Stomach (tissue), 9 donors: ENCODE measurements around the gene OR2AK2. TPM values are rescaled to one million over a fixed set of nuclear protein-coding genes. Genes with fewer than 3 reads are reported as not detected.

Source experiments
- DNase-seq, 2 donors: peaks; one replicate each; pipeline versions ENCODE4 v3.0.0 to v3.0.0-alpha.2; 2013 to 2019
- H3K27ac ChIP-seq, 5 donors: fragments of 200-600 bp in 4 of 5; sonication (generic) in 4 of 5; one replicate each; pipeline ENCODE4 v1.5.1; 2013 to 2019; ENCODE audit warnings: mild to moderate bottlenecking in 1 of 5, moderate library complexity in 1 of 5
- H3K27me3 ChIP-seq, 3 donors: fragments of 200-600 bp; sonication (generic); one replicate each; pipeline ENCODE4 v1.5.1; 2017 to 2019; ENCODE audit warnings: mixed run types in 1 of 3
- H3K36me3 ChIP-seq, 4 donors: fragments of 200-600 bp; sonication (generic); 1 replicate in 3 of 4; 2 replicates in 1 of 4; pipeline ENCODE4 v1.5.1; 2016 to 2019
- H3K4me1 ChIP-seq, 4 donors: fragments of 200-600 bp; sonication (generic); one replicate each; pipeline ENCODE4 v1.5.1; 2016 to 2019
- H3K4me3 ChIP-seq, 4 donors: fragments of 200-600 bp; sonication (generic) in 3 of 4; one replicate each; pipeline ENCODE4 v1.5.1; 2016 to 2019; ENCODE audit warnings: mild to moderate bottlenecking in 1 of 4
- H3K9me3 ChIP-seq, 4 donors: fragments of 200-600 bp; sonication (generic); one replicate each; pipeline ENCODE4 v1.5.1; 2016 to 2019
- CTCF ChIP-seq, 7 experiments: fragments of 450-650 bp in 4 of 7; fragments of 200-600 bp in 3 of 7; sonication (generic) in 3 of 7; IDR thresholded peaks; one replicate each; pipeline ENCODE4 v1.5.1; 2016 to 2019; ENCODE audit warnings: antibody characterized with exemption in 7 of 7, control low read depth in 2 of 7, mild to moderate bottlenecking in 1 of 7
- EP300 ChIP-seq: sonication (generic); formaldehyde crosslinking; IDR thresholded peaks from one replicate; pipeline ENCODE4 v1.6.1; 2017; ENCODE audit warnings: antibody characterized with exemption
- POLR2A ChIP-seq, 4 donors: fragments of 450-650 bp; IDR thresholded peaks; one replicate each; pipeline ENCODE4 v1.6.1; 2016; ENCODE audit warnings: antibody characterized with exemption in 4 of 4, control low read depth in 2 of 4, mild to moderate bottlenecking in 1 of 4, moderate library complexity in 1 of 4
- POLR2AphosphoS5 ChIP-seq, 3 donors: sonication (generic); formaldehyde crosslinking; IDR thresholded peaks; one replicate each; pipeline ENCODE4 v1.6.1; 2016; ENCODE audit warnings: antibody characterized with exemption in 3 of 3
- WGBS, 5 donors: extraction: QIAGEN DNeasy Blood & Tissue Kit in 3 of 5; methylation state at CpG; one replicate each; pipeline versions ENCODE4 v1.1.5 to v1.1.7; 2013 to 2018; 5-methylcytosine and 5-hydroxymethylcytosine counted together
- intact Hi-C: fragments of 100-400 bp; cut with DNase I; formaldehyde crosslinking; loops from one replicate; pipeline ENCODE4 v1.15.1; 2023; ENCODE audit warnings: low total_unique reads
- polyA plus RNA-seq, 3 donors: library from polyadenylated mRNA; stranded (reverse); fragments of 200-250 nt; gene quantifications; one replicate each; pipeline ENCODE4 v1.2.3, GENCODE V29; 2013
- total RNA-seq, 5 donors: library from RNA; depleted of rRNA; stranded (reverse); fragments of >200 nt; gene quantifications; one replicate each; pipeline versions ENCODE4 v1.1.0 to v1.2.3, GENCODE V29; 2014 to 2016
- donor health status: healthy with polysubstance abuse.
- donor health status: Bipolar disorder and iron deficiency.
- donor health status: healthy.

Gene OR2AK2
- total and polyA plus RNA-seq, 8 donors = not detected

- 57 to 68% (median 65%) methylated on average over 5 of the region's 5 CpGs for WGBS, 5 donors
- intact Hi-C loops = no loop called here
- Histone ChIP-seq H3K27ac (no peak overlapping the region), H3K9me3 (peaks cover 0 to 5% (median 0%) of the 10 kb centered on the region in 4 donors), H3K4me1 (no peaks in the 10 kb centered on the region), H3K4me3 (no peak overlapping the region), H3K36me3 (no peaks in the 10 kb centered on the region), H3K27me3 (no peaks in the 10 kb centered on the region)
- DNase-seq = no peak
- TF ChIP-seq CTCF (IDR thresholded peaks at IDR 0.05) (no peak), EP300 (no peak), POLR2A (IDR thresholded peaks at IDR 0.05) (no peak), POLR2AphosphoS5 (IDR thresholded peaks at IDR 0.05) (no peak)
Measured at GRCh38 chr1:247966532-247967204, 1.6 kb downstream of the OR2AK2 start.

- H3K4me3 ChIP-seq = no peak overlapping the region
- no peak for DNase-seq
- no peak overlapping the region for H3K27ac ChIP-seq
- intact Hi-C loops = no loop called here
- WGBS, 5 donors = 38 to 53% (median 43%) methylated on average over 2 of the region's 2 CpGs
- no peaks in the 10 kb centered on the region for H3K36me3 ChIP-seq
- H3K4me1 ChIP-seq = no peaks in the 10 kb centered on the region
- no peak for TF ChIP-seq POLR2A (IDR thresholded peaks at IDR 0.05)
- no peak for TF ChIP-seq POLR2AphosphoS5 (IDR thresholded peaks at IDR 0.05)
- no peak for TF ChIP-seq CTCF (IDR thresholded peaks at IDR 0.05)
- TF ChIP-seq EP300 = no peak
- no peaks in the 10 kb centered on the region for H3K27me3 ChIP-seq
- peaks cover 0 to 9% (median 4%) of the 10 kb centered on the region in 4 donors for H3K9me3 ChIP-seq
Measured at GRCh38 chr1:247992986-247993385, 28.0 kb downstream of the OR2AK2 start.

- Histone ChIP-seq H3K27ac (no peak overlapping the region), H3K4me1 (no peaks in the 10 kb centered on the region), H3K4me3 (no peak overlapping the region), H3K36me3 (no peaks in the 10 kb centered on the region), H3K9me3 (peaks cover 0 to 8% (median 2%) of the 10 kb centered on the region in 4 donors), H3K27me3 (no peaks in the 10 kb centered on the region)
- DNase-seq = no peak
- TF ChIP-seq POLR2A (IDR thresholded peaks at IDR 0.05) = no peak
- TF ChIP-seq POLR2AphosphoS5 (IDR thresholded peaks at IDR 0.05) = no peak
- TF ChIP-seq EP300 = no peak
- no peak for TF ChIP-seq CTCF (IDR thresholded peaks at IDR 0.05)
- intact Hi-C loops = no loop called here
- WGBS, 5 donors = 21 to 51% (median 43%) methylated on average over 2 of the region's 2 CpGs
Measured at GRCh38 chr1:247998811-247999210, 33.8 kb downstream of the OR2AK2 start.

- intact Hi-C loops = no loop called here
- Histone ChIP-seq H3K9me3 (peaks cover 0 to 8% (median 2%) of the 10 kb centered on the region in 4 donors), H3K27me3 (no peaks in the 10 kb centered on the region), H3K4me1 (no peaks in the 10 kb centered on the region), H3K27ac (no peak overlapping the region), H3K4me3 (no peak overlapping the region), H3K36me3 (no peaks in the 10 kb centered on the region)
- TF ChIP-seq EP300 (no peak), CTCF (IDR thresholded peaks at IDR 0.05) (no peak), POLR2A (IDR thresholded peaks at IDR 0.05) (no peak), POLR2AphosphoS5 (IDR thresholded peaks at IDR 0.05) (no peak)
- DNase-seq = no peak
- WGBS, 5 donors = 79 to 95% (median 88%) methylated on average over 1 of the region's 1 CpG
Measured at GRCh38 chr1:248000169-248000568, 35.1 kb downstream of the OR2AK2 start.
